ENCODE data around the gene USP22.
A peak's percentile ranks its signal among the peaks of the same experiment; 100 is the strongest.

Gene USP22

GRCh38 chr17:21041741-21042457 is 912 bp downstream of the USP22 start:
- Histone ChIP-seq H3K9ac (ENCODE audit: low read depth, low read length, poor library complexity) (peak overlapping the region; percentile 70), H2BK120ac (ENCODE audit: low read depth, low read length) (no peak overlapping the region), H2BK5ac (ENCODE audit: low read length) (peak overlapping the region; percentile 66), H3K4me1 (ENCODE audit: control insufficient read depth in 2 of 2, insufficient read depth in 1 of 2, low read depth in 1 of 2, low read length in 2 of 2) (peaks cover 6 to 10% of the 10 kb centered on the region in 2 donors), H3K14ac (ENCODE audit: low read length) (no peak overlapping the region), H3K18ac (ENCODE audit: low read length) (peak overlapping the region; percentile 76), H3K36me3 (replicated peaks in 1 of 2; ENCODE audit: control insufficient read depth in 2 of 2, insufficient read depth in 2 of 2, low read length in 2 of 2) (peaks cover 6 to 35% of the 10 kb centered on the region in 2 donors), H3K4me2 (ENCODE audit: insufficient read depth, low read length, poor library complexity, severe bottlenecking) (peak overlapping the region; percentile 62), H3K27me3 (ENCODE audit: control insufficient read depth in 3 of 3, insufficient read depth in 3 of 3, low read depth in 1 of 3, low read length in 3 of 3) (no peaks in the 10 kb centered on the region), H2BK12ac (ENCODE audit: low read length) (no peak overlapping the region), H3K27ac (replicated peaks; ENCODE audit: low read length) (peak overlapping the region; percentile 100), H3K4me3 (ENCODE audit: low read length in 2 of 2) (peak overlapping the region; percentile 99 to 100), H2AK5ac (ENCODE audit: low read depth, low read length) (peak overlapping the region; percentile 28), H3K79me1 (ENCODE audit: low read depth, low read length) (peaks cover 2% of the 10 kb centered on the region), H3K9me3 (replicated peaks in 1 of 2; ENCODE audit: control insufficient read depth in 2 of 2, insufficient read depth in 1 of 2, low read depth in 1 of 2, low read length in 2 of 2) (peaks cover 0 to 15% of the 10 kb centered on the region in 2 donors), H2BK15ac (ENCODE audit: low read length) (no peak overlapping the region), H3K23ac (ENCODE audit: low read depth, low read length, poor library complexity) (peak overlapping the region; percentile 85), H4K91ac (ENCODE audit: low read depth, low read length, poor library complexity) (no peak overlapping the region), H4K8ac (ENCODE audit: low read depth, low read length) (peak overlapping the region; percentile 92), H2AFZ (ENCODE audit: low read length) (peak overlapping the region; percentile 86), H3K4ac (ENCODE audit: low read length) (no peak overlapping the region)
- peak; percentile 73 for DNase-seq (ENCODE audit: low spot score)
- WGBS, 2 donors (ENCODE audit: extremely low coverage in 2 of 2, insufficient read length in 2 of 2, insufficient replicate concordance in 1 of 2) = no CpG with 5 or more reads among the region's 47 CpGs

DNA sequence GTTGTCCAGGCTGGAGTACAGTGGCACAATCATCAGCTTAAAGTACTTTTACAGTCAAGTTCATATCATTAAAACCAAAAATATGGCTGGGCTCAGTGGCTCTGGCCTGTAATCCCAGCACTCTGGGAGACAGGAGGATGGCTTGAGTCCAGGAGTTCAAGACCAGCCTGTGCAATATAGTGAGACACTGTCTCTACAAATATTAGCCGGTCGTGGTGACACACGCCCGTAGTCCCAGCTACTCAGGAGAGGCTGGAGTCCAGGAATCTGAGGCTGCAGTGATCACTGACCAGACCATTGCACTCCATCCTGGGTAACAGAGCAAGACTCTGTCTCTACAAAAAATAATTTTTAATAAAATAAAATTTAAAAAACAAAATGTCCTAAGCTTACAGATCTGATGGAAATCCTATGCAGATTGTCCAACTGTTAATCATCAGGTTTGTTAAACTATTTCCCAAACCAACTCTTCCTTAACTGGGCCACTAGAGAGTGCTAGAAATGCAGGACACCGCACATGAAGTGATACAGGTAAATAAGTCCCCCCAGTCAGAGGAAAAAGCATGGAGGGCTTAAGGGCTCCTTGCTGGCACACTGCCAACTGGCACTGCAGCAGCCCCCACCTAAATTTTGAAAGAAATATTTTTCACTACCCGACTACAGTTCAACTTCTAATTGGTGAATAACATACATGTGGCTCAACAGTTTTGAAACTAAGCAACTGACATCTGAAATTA is 2.8 kb downstream of the USP22 start:
- no CpG with 5 or more reads among the region's 6 CpGs for WGBS, 2 donors (ENCODE audit: extremely low coverage in 2 of 2, insufficient read length in 2 of 2, insufficient replicate concordance in 1 of 2)
- Histone ChIP-seq H2BK120ac (ENCODE audit: low read depth, low read length) (no peak overlapping the region), H3K27ac (replicated peaks; ENCODE audit: low read length) (no peak overlapping the region), H2AK5ac (ENCODE audit: low read depth, low read length) (no peak overlapping the region), H2BK12ac (ENCODE audit: low read length) (no peak overlapping the region), H3K4me2 (ENCODE audit: insufficient read depth, low read length, poor library complexity, severe bottlenecking) (peak overlapping the region; percentile 37), H3K18ac (ENCODE audit: low read length) (no peak overlapping the region), H3K23ac (ENCODE audit: low read depth, low read length, poor library complexity) (no peak overlapping the region), H4K8ac (ENCODE audit: low read depth, low read length) (no peak overlapping the region), H3K79me1 (ENCODE audit: low read depth, low read length) (peaks cover 2% of the 10 kb centered on the region), H3K4ac (ENCODE audit: low read length) (no peak overlapping the region), H3K27me3 (ENCODE audit: control insufficient read depth in 3 of 3, insufficient read depth in 3 of 3, low read depth in 1 of 3, low read length in 3 of 3) (no peaks in the 10 kb centered on the region), H3K36me3 (replicated peaks in 1 of 2; ENCODE audit: control insufficient read depth in 2 of 2, insufficient read depth in 2 of 2, low read length in 2 of 2) (peaks cover 6 to 50% of the 10 kb centered on the region in 2 donors), H3K9me3 (replicated peaks in 1 of 2; ENCODE audit: control insufficient read depth in 2 of 2, insufficient read depth in 1 of 2, low read depth in 1 of 2, low read length in 2 of 2) (peaks cover 0 to 15% of the 10 kb centered on the region in 2 donors), H2BK15ac (ENCODE audit: low read length) (no peak overlapping the region), H3K4me3 (ENCODE audit: low read length in 2 of 2) (peak overlapping the region in 1 of 2 donors; percentile 100), H3K4me1 (ENCODE audit: control insufficient read depth in 2 of 2, insufficient read depth in 1 of 2, low read depth in 1 of 2, low read length in 2 of 2) (peaks cover 6 to 12% of the 10 kb centered on the region in 2 donors), H3K14ac (ENCODE audit: low read length) (no peak overlapping the region), H2AFZ (ENCODE audit: low read length) (no peak overlapping the region), H2BK5ac (ENCODE audit: low read length) (no peak overlapping the region), H4K91ac (ENCODE audit: low read depth, low read length, poor library complexity) (no peak overlapping the region), H3K9ac (ENCODE audit: low read depth, low read length, poor library complexity) (no peak overlapping the region)
- DNase-seq (ENCODE audit: low spot score) = no peak

DNA sequence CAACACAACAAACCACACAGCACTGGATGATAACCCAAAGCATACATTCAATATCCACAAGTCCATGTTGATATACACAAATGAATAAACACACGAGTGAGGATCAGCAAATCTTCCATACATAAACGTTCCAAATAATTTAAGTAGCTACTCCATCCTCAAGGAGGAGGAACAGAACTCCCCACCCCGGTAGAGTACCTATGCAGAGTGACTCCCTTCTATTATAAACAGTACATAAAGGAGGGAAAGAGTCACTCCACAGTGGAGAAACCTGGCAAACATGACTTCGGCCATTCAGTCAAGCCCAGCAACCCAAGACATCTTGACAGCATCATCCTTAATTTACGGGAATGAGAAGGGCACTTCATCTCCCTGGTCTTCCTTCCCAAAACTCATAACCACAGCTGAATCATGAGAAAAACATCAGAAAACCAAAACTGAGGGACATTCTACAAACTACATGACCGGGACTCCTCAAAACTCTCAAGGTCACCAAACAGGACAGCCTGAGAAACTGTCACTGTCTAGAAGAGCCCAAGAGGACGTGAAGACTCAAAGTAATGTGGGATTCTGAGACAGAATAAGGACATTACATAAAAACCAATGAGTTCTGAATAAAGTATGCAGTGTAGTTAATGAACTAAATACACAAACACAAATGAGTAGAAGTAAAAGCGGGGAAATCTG is 5.6 kb downstream of the USP22 start:
- Histone ChIP-seq H3K4ac (ENCODE audit: low read length) (no peak overlapping the region), H3K4me2 (ENCODE audit: insufficient read depth, low read length, poor library complexity, severe bottlenecking) (no peak overlapping the region), H3K18ac (ENCODE audit: low read length) (no peak overlapping the region), H3K27me3 (ENCODE audit: control insufficient read depth in 3 of 3, insufficient read depth in 3 of 3, low read depth in 1 of 3, low read length in 3 of 3) (no peaks in the 10 kb centered on the region), H4K8ac (ENCODE audit: low read depth, low read length) (no peak overlapping the region), H3K27ac (replicated peaks; ENCODE audit: low read length) (no peak overlapping the region), H2AK5ac (ENCODE audit: low read depth, low read length) (no peak overlapping the region), H4K91ac (ENCODE audit: low read depth, low read length, poor library complexity) (no peak overlapping the region), H3K14ac (ENCODE audit: low read length) (no peak overlapping the region), H3K79me1 (ENCODE audit: low read depth, low read length) (no peaks in the 10 kb centered on the region), H3K4me3 (ENCODE audit: low read length in 2 of 2) (no peak overlapping the region), H2BK5ac (ENCODE audit: low read length) (no peak overlapping the region), H2BK12ac (ENCODE audit: low read length) (no peak overlapping the region), H3K4me1 (ENCODE audit: control insufficient read depth in 2 of 2, insufficient read depth in 1 of 2, low read depth in 1 of 2, low read length in 2 of 2) (peaks cover 3 to 10% of the 10 kb centered on the region in 2 donors), H2AFZ (ENCODE audit: low read length) (no peak overlapping the region), H3K23ac (ENCODE audit: low read depth, low read length, poor library complexity) (no peak overlapping the region), H2BK120ac (ENCODE audit: low read depth, low read length) (no peak overlapping the region), H3K9ac (ENCODE audit: low read depth, low read length, poor library complexity) (no peak overlapping the region), H2BK15ac (ENCODE audit: low read length) (no peak overlapping the region), H3K36me3 (replicated peaks in 1 of 2; ENCODE audit: control insufficient read depth in 2 of 2, insufficient read depth in 2 of 2, low read length in 2 of 2) (peaks cover 7 to 74% of the 10 kb centered on the region in 2 donors), H3K9me3 (replicated peaks in 1 of 2; ENCODE audit: control insufficient read depth in 2 of 2, insufficient read depth in 1 of 2, low read depth in 1 of 2, low read length in 2 of 2) (peaks cover 0 to 15% of the 10 kb centered on the region in 2 donors)
- DNase-seq (ENCODE audit: low spot score) = no peak
- WGBS, 2 donors (ENCODE audit: extremely low coverage in 2 of 2, insufficient read length in 2 of 2, insufficient replicate concordance in 1 of 2) = no CpG with 5 or more reads among the region's 8 CpGs

All from neuronal stem cell (in vitro differentiated cells).